DOHH2 (cell line): ENCODE results near the gene MED13.

Experiments
- EZH2phosphoT487 ChIP-seq: fragments of 200-600 bp; sonication (generic); IDR thresholded peaks from 2 replicates; pipeline ENCODE4 v1.6.1; 2017; ENCODE audit warnings: borderline replicate concordance, mild to moderate bottlenecking, antibody characterized with exemption, low read length, moderate library complexity, mixed read lengths
- TF ChIP-seq, protein P1 (sequence below): fragments of 200-600 bp; sonication (generic); IDR thresholded peaks from one replicate; pipeline ENCODE4 v1.5.1; 2014; ENCODE audit warnings: antibody characterized with exemption, mild to moderate bottlenecking, low read depth, low read length; ENCODE audit not compliant: poor library complexity, severe bottlenecking

DNA sequence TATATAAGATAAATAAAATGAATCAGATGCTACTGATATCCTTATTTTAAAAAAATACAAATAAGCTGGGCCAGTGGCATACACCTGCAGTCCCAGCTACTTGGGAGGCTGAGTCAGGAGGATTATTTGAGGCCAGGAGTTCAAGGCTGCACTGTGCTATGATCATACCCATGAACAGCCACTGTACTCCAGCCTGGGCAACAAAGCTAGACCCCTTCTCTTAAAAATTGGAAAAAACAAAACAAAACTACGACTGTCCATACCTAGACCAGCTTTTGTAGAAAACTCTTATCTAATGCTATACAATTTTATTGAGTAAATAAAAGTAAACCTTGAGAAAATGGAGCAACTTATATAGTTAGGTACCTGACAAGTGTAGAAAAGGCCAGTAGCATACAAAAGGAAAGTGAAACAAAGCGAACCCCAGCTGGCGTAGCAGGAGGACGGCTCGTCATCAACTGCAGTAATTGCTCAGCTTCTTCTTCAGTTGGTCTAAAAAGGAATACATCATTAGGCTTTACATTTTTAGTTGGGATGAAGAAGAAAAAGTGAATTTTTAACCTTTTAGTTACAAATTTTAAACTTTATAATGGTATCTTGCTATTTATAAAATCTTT lies 160.9 kb downstream of the MED13 start:
- TF ChIP-seq, protein P1, sequence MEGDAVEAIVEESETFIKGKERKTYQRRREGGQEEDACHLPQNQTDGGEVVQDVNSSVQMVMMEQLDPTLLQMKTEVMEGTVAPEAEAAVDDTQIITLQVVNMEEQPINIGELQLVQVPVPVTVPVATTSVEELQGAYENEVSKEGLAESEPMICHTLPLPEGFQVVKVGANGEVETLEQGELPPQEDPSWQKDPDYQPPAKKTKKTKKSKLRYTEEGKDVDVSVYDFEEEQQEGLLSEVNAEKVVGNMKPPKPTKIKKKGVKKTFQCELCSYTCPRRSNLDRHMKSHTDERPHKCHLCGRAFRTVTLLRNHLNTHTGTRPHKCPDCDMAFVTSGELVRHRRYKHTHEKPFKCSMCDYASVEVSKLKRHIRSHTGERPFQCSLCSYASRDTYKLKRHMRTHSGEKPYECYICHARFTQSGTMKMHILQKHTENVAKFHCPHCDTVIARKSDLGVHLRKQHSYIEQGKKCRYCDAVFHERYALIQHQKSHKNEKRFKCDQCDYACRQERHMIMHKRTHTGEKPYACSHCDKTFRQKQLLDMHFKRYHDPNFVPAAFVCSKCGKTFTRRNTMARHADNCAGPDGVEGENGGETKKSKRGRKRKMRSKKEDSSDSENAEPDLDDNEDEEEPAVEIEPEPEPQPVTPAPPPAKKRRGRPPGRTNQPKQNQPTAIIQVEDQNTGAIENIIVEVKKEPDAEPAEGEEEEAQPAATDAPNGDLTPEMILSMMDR = no peak
- no peak for TF ChIP-seq EZH2phosphoT487
